GM12891 (cell line): ENCODE data around the gene TMTC2.

Source experiments
- POLR2A ChIP-seq: IDR thresholded peaks from 2 replicates; pipeline ENCODE4 v1.6.1; 2011; ENCODE audit warnings: low read depth, low read length, control low read depth
- POLR2AphosphoS5 ChIP-seq: IDR thresholded peaks from 2 replicates; pipeline ENCODE4 v1.6.1; 2011; ENCODE audit warnings: low read depth, low read length, control low read depth
- SPI1 ChIP-seq: IDR thresholded peaks from 2 replicates; pipeline ENCODE4 v1.6.1; 2011; ENCODE audit warnings: low read depth, low read length, control low read depth
- TAF1 ChIP-seq: IDR thresholded peaks from 2 replicates; pipeline ENCODE4 v1.6.1; 2011; ENCODE audit warnings: low read depth, low read length, control low read depth

DNA sequence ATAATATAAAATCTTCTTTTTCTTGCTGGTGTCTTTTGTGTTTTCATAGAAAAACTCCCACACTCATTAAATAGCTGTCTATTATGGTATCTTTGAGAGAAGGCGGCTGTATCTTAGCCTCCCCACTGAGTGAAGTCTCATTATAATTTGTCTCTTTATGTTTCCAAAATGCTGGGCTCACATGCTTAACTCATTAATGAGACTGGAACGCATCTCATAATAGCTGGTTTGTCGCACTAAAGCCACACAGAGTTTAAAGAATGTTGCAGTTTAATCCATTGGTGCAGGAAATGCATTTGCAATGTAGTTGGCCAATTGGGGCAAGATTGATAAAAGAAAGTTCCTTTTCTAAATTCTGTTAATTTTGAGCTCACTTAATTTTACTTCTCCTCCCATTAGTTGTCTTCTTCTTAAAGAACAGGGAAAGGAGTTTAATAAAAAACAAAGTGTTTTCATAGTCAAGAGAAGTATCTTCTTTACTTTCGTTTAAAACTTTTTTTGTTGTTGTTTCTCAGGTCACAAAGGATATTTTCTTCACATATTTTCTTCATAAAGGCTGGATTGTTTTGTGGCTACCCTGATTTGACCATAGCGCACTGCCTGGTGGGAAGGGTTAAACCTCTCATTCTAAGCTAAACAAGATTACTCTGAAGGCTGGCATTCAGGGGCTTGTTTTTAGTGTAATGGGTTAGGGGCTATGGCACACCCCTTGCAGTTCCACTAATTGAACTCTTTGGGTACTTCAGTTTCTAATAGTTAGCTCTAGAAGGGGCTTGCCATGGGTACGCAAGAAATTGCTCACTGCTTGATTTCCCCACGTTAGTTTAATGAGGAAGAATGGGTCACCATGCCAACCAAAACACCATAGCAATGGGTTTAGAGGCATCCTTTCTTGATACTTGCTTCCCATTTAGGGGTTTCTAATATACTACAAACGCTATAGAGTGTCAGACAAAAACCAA, 197.0 kb downstream of the TMTC2 start:
- TF ChIP-seq POLR2A (no peak), POLR2AphosphoS5 (no peak), TAF1 (no peak), SPI1 (no peak)
